ENCODE results near the gene NRIP3.

DNA sequence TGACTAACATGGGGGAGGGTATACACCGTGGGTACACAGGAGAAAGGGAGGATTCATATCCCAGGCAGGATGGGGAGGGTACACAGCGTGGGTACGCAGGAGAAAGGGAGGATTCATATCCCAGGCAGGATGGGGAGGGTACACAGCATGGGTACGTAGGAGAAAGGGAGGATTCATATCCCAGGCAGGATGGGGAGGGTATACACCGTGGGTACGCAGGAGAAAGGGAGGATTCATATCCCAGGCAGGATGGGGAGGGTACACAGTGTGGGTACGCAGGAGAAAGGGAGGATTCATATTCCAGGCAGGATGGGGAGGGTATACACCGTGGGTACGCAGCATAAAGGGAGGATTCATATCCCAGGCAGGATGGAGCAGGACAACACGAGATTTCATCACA lies 36.6 kb upstream of the NRIP3 start:
- TF ChIP-seq, protein P1, sequence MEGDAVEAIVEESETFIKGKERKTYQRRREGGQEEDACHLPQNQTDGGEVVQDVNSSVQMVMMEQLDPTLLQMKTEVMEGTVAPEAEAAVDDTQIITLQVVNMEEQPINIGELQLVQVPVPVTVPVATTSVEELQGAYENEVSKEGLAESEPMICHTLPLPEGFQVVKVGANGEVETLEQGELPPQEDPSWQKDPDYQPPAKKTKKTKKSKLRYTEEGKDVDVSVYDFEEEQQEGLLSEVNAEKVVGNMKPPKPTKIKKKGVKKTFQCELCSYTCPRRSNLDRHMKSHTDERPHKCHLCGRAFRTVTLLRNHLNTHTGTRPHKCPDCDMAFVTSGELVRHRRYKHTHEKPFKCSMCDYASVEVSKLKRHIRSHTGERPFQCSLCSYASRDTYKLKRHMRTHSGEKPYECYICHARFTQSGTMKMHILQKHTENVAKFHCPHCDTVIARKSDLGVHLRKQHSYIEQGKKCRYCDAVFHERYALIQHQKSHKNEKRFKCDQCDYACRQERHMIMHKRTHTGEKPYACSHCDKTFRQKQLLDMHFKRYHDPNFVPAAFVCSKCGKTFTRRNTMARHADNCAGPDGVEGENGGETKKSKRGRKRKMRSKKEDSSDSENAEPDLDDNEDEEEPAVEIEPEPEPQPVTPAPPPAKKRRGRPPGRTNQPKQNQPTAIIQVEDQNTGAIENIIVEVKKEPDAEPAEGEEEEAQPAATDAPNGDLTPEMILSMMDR (IDR thresholded peaks at IDR 0.05; ENCODE audit: insufficient read depth, low read length), result no peak
- no peak for TF ChIP-seq POLR2AphosphoS5 (IDR thresholded peaks at IDR 0.05; ENCODE audit: low read depth)
- TF ChIP-seq, protein P2, sequence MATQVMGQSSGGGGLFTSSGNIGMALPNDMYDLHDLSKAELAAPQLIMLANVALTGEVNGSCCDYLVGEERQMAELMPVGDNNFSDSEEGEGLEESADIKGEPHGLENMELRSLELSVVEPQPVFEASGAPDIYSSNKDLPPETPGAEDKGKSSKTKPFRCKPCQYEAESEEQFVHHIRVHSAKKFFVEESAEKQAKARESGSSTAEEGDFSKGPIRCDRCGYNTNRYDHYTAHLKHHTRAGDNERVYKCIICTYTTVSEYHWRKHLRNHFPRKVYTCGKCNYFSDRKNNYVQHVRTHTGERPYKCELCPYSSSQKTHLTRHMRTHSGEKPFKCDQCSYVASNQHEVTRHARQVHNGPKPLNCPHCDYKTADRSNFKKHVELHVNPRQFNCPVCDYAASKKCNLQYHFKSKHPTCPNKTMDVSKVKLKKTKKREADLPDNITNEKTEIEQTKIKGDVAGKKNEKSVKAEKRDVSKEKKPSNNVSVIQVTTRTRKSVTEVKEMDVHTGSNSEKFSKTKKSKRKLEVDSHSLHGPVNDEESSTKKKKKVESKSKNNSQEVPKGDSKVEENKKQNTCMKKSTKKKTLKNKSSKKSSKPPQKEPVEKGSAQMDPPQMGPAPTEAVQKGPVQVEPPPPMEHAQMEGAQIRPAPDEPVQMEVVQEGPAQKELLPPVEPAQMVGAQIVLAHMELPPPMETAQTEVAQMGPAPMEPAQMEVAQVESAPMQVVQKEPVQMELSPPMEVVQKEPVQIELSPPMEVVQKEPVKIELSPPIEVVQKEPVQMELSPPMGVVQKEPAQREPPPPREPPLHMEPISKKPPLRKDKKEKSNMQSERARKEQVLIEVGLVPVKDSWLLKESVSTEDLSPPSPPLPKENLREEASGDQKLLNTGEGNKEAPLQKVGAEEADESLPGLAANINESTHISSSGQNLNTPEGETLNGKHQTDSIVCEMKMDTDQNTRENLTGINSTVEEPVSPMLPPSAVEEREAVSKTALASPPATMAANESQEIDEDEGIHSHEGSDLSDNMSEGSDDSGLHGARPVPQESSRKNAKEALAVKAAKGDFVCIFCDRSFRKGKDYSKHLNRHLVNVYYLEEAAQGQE (IDR thresholded peaks at IDR 0.05; ENCODE audit: insufficient replicate concordance, low read depth), result no peak
